ENCODE results near the gene SEMA4F. TPM values are rescaled to one million over a fixed set of nuclear protein-coding genes. Genes with fewer than 3 reads are reported as not detected.
A peak's percentile ranks its signal among the peaks of the same experiment; 100 is the strongest.

SEMA4F gene
- total and polyA plus RNA-seq, 2 donors (not counting 1 experiment from before 2014, with no cell fraction given), result 5.9 to 9.4 TPM

- Histone ChIP-seq H3K36me3 (ENCODE audit: control insufficient read depth, insufficient read depth, low read length) (no peaks in the 10 kb centered on the region), H3K27me3 (ENCODE audit: control insufficient read depth, insufficient read depth, low read length) (peaks cover 6% of the 10 kb centered on the region)
- TF ChIP-seq EZH2 (IDR thresholded peaks at IDR 0.05; ENCODE audit: low read length, missing control alignments) (peak; percentile 29), CTCF (conservative IDR thresholded peaks at IDR 0.05 in 1 of 2, IDR thresholded peaks at IDR 0.05 in 1 of 2; ENCODE audit: low read depth in 1 of 2, low read length in 2 of 2) (no peak)
These were observed 48.1 kb downstream of the SEMA4F start for GRCh38 chr2:74702001-74702715.

DNA sequence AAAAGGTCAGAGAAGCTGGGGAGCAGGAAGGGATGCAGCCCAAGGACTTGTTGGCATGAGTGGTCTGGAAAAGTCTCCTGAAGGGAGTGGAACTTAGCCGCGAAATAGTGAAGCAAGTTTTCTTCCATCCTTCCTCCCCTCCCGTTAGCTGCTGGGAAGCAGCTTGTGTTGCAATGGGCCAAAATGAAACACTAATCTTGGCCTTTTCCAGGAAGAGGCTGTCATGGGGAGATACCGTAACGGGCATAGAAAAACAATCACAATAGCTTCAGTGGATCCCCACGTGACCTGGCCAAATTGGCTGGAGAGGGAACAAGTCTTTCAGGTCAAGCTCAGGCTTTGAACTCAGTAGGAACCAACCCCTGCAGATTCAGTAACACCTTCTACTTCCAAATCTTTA is 49.3 kb downstream of the SEMA4F start:
- Histone ChIP-seq H3K27me3 (ENCODE audit: control insufficient read depth, insufficient read depth, low read length) (peaks cover 6% of the 10 kb centered on the region), H3K9ac (ENCODE audit: insufficient read depth, low read length) (no peak overlapping the region), H3K36me3 (ENCODE audit: control insufficient read depth, insufficient read depth, low read length) (no peaks in the 10 kb centered on the region), H3K4me2 (ENCODE audit: extremely low read depth, insufficient read depth, low read length) (no peak overlapping the region), H3K4me1 (ENCODE audit: control insufficient read depth, extremely low read depth, insufficient read depth, low read length) (no peaks in the 10 kb centered on the region), H3K4me3 (replicated peaks in 1 of 4; ENCODE audit: control extremely low read depth in 1 of 4, insufficient read depth in 1 of 4, low read depth in 3 of 4, low read length in 4 of 4) (no peak overlapping the region), H3K27ac (ENCODE audit: insufficient read depth, low read length) (no peak overlapping the region), H2AFZ (ENCODE audit: low read length) (no peak overlapping the region), H3K79me2 (ENCODE audit: control insufficient read depth, insufficient read depth, low read length) (no peaks in the 10 kb centered on the region), H3K9me3 (ENCODE audit: control insufficient read depth, insufficient read depth, low read depth, low read length) (no peaks in the 10 kb centered on the region), H4K20me1 (ENCODE audit: control insufficient read depth, extremely low read depth, insufficient read depth, low read length) (no peaks in the 10 kb centered on the region)
- TF ChIP-seq EZH2 (IDR thresholded peaks at IDR 0.05; ENCODE audit: low read length, missing control alignments) (no peak), CTCF (conservative IDR thresholded peaks at IDR 0.05 in 1 of 2, IDR thresholded peaks at IDR 0.05 in 1 of 2; ENCODE audit: low read depth in 1 of 2, low read length in 2 of 2) (no peak)
- DNase-seq (ENCODE audit: low read depth in 2 of 2), result peak in 1 of 2 donors; percentile 15

More at GRCh38 chr2:74702001-74702715, 48.1 kb downstream of the SEMA4F start:
- H3K4me1 ChIP-seq (ENCODE audit: control insufficient read depth, extremely low read depth, insufficient read depth, low read length), result peaks cover 3% of the 10 kb centered on the region
- no peak overlapping the region for H3K27ac ChIP-seq (ENCODE audit: insufficient read depth, low read length)
- H3K79me2 ChIP-seq (ENCODE audit: control insufficient read depth, insufficient read depth, low read length), result no peaks in the 10 kb centered on the region
- H4K20me1 ChIP-seq (ENCODE audit: control insufficient read depth, extremely low read depth, insufficient read depth, low read length), result no peaks in the 10 kb centered on the region
- H2AFZ ChIP-seq (ENCODE audit: low read length), result no peak overlapping the region
- no peak overlapping the region for H3K4me2 ChIP-seq (ENCODE audit: extremely low read depth, insufficient read depth, low read length)
- no peak for DNase-seq (ENCODE audit: low read depth in 2 of 2)
- H3K4me3 ChIP-seq (replicated peaks in 1 of 4; ENCODE audit: control extremely low read depth in 1 of 4, insufficient read depth in 1 of 4, low read depth in 3 of 4, low read length in 4 of 4), result no peak overlapping the region
- H3K9ac ChIP-seq (ENCODE audit: insufficient read depth, low read length), result no peak overlapping the region
- H3K9me3 ChIP-seq (ENCODE audit: control insufficient read depth, insufficient read depth, low read depth, low read length), result no peaks in the 10 kb centered on the region

- H3K4me1 ChIP-seq (ENCODE audit: control insufficient read depth, extremely low read depth, insufficient read depth, low read length), result no peaks in the 10 kb centered on the region
- peaks cover 6% of the 10 kb centered on the region for H3K27me3 ChIP-seq (ENCODE audit: control insufficient read depth, insufficient read depth, low read length)
- H3K4me3 ChIP-seq (replicated peaks in 1 of 4; ENCODE audit: control extremely low read depth in 1 of 4, insufficient read depth in 1 of 4, low read depth in 3 of 4, low read length in 4 of 4), result no peak overlapping the region
- no peaks in the 10 kb centered on the region for H3K79me2 ChIP-seq (ENCODE audit: control insufficient read depth, insufficient read depth, low read length)
- no peaks in the 10 kb centered on the region for H3K36me3 ChIP-seq (ENCODE audit: control insufficient read depth, insufficient read depth, low read length)
- no peak for TF ChIP-seq EZH2 (IDR thresholded peaks at IDR 0.05; ENCODE audit: low read length, missing control alignments)
- no peak for TF ChIP-seq CTCF (conservative IDR thresholded peaks at IDR 0.05 in 1 of 2, IDR thresholded peaks at IDR 0.05 in 1 of 2; ENCODE audit: low read depth in 1 of 2, low read length in 2 of 2)
- DNase-seq (ENCODE audit: low read depth in 2 of 2), result no peak
- H3K4me2 ChIP-seq (ENCODE audit: extremely low read depth, insufficient read depth, low read length), result no peak overlapping the region
- H3K9me3 ChIP-seq (ENCODE audit: control insufficient read depth, insufficient read depth, low read depth, low read length), result no peaks in the 10 kb centered on the region
- H2AFZ ChIP-seq (ENCODE audit: low read length), result no peak overlapping the region
- no peaks in the 10 kb centered on the region for H4K20me1 ChIP-seq (ENCODE audit: control insufficient read depth, extremely low read depth, insufficient read depth, low read length)
- H3K9ac ChIP-seq (ENCODE audit: insufficient read depth, low read length), result no peak overlapping the region
- H3K27ac ChIP-seq (ENCODE audit: insufficient read depth, low read length), result no peak overlapping the region
These were observed 50.2 kb downstream of the SEMA4F start for GRCh38 chr2:74704216-74704615.

Measured in fibroblast of lung (primary cell).